DND-41 (cell line): ENCODE measurements around the gene CANT1.

Source experiments
- ATAC-seq: fragments of 200-7000 bp; cut with Tn5 transposase; 3 replicates; pipeline ENCODE4 v1.9.1; 2021; ENCODE audit warnings: low read depth; ENCODE audit not compliant: insufficient read depth
- DNase-seq: peaks from one replicate; pipeline ENCODE4 v3.0.0-alpha.2; 2020
- H2AFZ ChIP-seq: 2 replicates; pipeline ENCODE4 v1.6.0; 2012; ENCODE audit warnings: low read depth, low read length
- H3K27ac ChIP-seq: 2 replicates; pipeline ENCODE4 v1.5.1; 2012; ENCODE audit warnings: low read length, inconsistent platforms
- H3K27me3 ChIP-seq: fragments of 200-600 bp; sonication (generic); 2 replicates; pipeline ENCODE4 v1.6.0; 2012; ENCODE audit warnings: low read length, mild to moderate bottlenecking, inconsistent platforms; ENCODE audit not compliant: insufficient read depth, poor library complexity
- H3K36me3 ChIP-seq: 2 replicates; pipeline ENCODE4 v1.5.1; 2012; ENCODE audit warnings: low read length, inconsistent platforms; ENCODE audit not compliant: insufficient read depth
- H3K4me1 ChIP-seq: 2 replicates; pipeline ENCODE4 v1.5.1; 2012; ENCODE audit warnings: mild to moderate bottlenecking, low read length; ENCODE audit not compliant: insufficient read depth
- H3K4me2 ChIP-seq: 2 replicates; pipeline ENCODE4 v1.6.0; 2012; ENCODE audit warnings: mild to moderate bottlenecking, moderate library complexity, low read length, inconsistent platforms; ENCODE audit not compliant: insufficient read depth
- H3K4me3 ChIP-seq, 2 experiments: fragments of 200-600 bp in 1 of 2; shearing (Covaris generic) in 1 of 2; 2 replicates each; pipeline ENCODE4 v1.5.1; 2012 to 2016; ENCODE audit warnings: inconsistent platforms in 2 of 2, low read length in 2 of 2, mild to moderate bottlenecking in 2 of 2, low read depth in 1 of 2, moderate library complexity in 1 of 2
- H3K79me2 ChIP-seq: 2 replicates; pipeline ENCODE4 v1.6.0; 2012; ENCODE audit warnings: low read length, inconsistent platforms; ENCODE audit not compliant: insufficient read depth
- H3K9ac ChIP-seq: 2 replicates; pipeline ENCODE4 v1.6.0; 2012; ENCODE audit warnings: low read depth, mild to moderate bottlenecking, inconsistent platforms, low read length, moderate library complexity
- H3K9me3 ChIP-seq: 2 replicates; pipeline ENCODE4 v1.5.1; 2012; ENCODE audit warnings: low read length, moderate library complexity, mild to moderate bottlenecking, inconsistent platforms; ENCODE audit not compliant: insufficient read depth, severe bottlenecking
- H4K20me1 ChIP-seq: 2 replicates; pipeline ENCODE4 v1.6.0; 2012; ENCODE audit warnings: low read length; ENCODE audit not compliant: insufficient read depth
- CTCF ChIP-seq: IDR thresholded peaks from 2 replicates; pipeline ENCODE4 v1.5.1; 2012; ENCODE audit warnings: borderline replicate concordance, low read length, moderate library complexity, mild to moderate bottlenecking; ENCODE audit not compliant: poor library complexity, severe bottlenecking; ENCODE audit errors: extremely low read depth
- EZH2 ChIP-seq: IDR thresholded peaks from 3 replicates; pipeline ENCODE4 v1.6.1; 2012; ENCODE audit warnings: borderline replicate concordance, low read depth, mild to moderate bottlenecking, moderate library complexity, low read length, inconsistent platforms; ENCODE audit not compliant: severe bottlenecking

Gene CANT1

GRCh38 chr17:78974635-78975591, 34.7 kb downstream of the CANT1 start:
- H3K27ac ChIP-seq, result no peak overlapping the region

GRCh38 chr17:78973792-78974520, 35.6 kb downstream of the CANT1 start:
- H2AFZ ChIP-seq, result no peak overlapping the region
- no peaks in the 10 kb centered on the region for H3K27me3 ChIP-seq
- H3K79me2 ChIP-seq, result peaks cover 32% of the 10 kb centered on the region
- no peak overlapping the region for H3K9ac ChIP-seq
- H3K4me2 ChIP-seq, result no peak overlapping the region
- peaks cover 82% of the 10 kb centered on the region for H3K36me3 ChIP-seq
- no peak for ATAC-seq
- no peak for DNase-seq
- H4K20me1 ChIP-seq, result peaks cover 34% of the 10 kb centered on the region
- TF ChIP-seq EZH2 (no peak), CTCF (no peak)
- no peak overlapping the region for H3K27ac ChIP-seq
- no peaks in the 10 kb centered on the region for H3K9me3 ChIP-seq
- H3K4me1 ChIP-seq, result peaks cover 27% of the 10 kb centered on the region
- H3K4me3 ChIP-seq, result no peak overlapping the region

More at GRCh38 chr17:78974635-78975591, 34.7 kb downstream of the CANT1 start:
- DNase-seq (no peak), ATAC-seq (no peak)
- H2AFZ ChIP-seq, result no peak overlapping the region
- no peaks in the 10 kb centered on the region for H3K27me3 ChIP-seq
- no peak overlapping the region for H3K4me3 ChIP-seq
- H3K79me2 ChIP-seq, result peaks cover 41% of the 10 kb centered on the region
- no peak overlapping the region for H3K9ac ChIP-seq
- H4K20me1 ChIP-seq, result peaks cover 33% of the 10 kb centered on the region
- TF ChIP-seq EZH2 (no peak), CTCF (no peak)
- peaks cover 31% of the 10 kb centered on the region for H3K4me1 ChIP-seq
- H3K36me3 ChIP-seq, result peaks cover 74% of the 10 kb centered on the region
- no peak overlapping the region for H3K4me2 ChIP-seq
- H3K9me3 ChIP-seq, result no peaks in the 10 kb centered on the region

- H3K27me3 ChIP-seq, result no peaks in the 10 kb centered on the region
- H3K4me3 ChIP-seq, result no peak overlapping the region
- H3K4me2 ChIP-seq, result no peak overlapping the region
- H2AFZ ChIP-seq, result no peak overlapping the region
- DNase-seq (no peak), ATAC-seq (no peak)
- no peaks in the 10 kb centered on the region for H3K9me3 ChIP-seq
- H3K36me3 ChIP-seq, result peaks cover 85% of the 10 kb centered on the region
- TF ChIP-seq EZH2 (no peak), CTCF (no peak)
- no peak overlapping the region for H3K27ac ChIP-seq
- peaks cover 24% of the 10 kb centered on the region for H3K79me2 ChIP-seq
- peaks cover 37% of the 10 kb centered on the region for H4K20me1 ChIP-seq
- H3K9ac ChIP-seq, result no peak overlapping the region
- peaks cover 19% of the 10 kb centered on the region for H3K4me1 ChIP-seq
These were observed 36.4 kb downstream of the CANT1 start for GRCh38 chr17:78973196-78973595.
